ENCODE measurements around the gene CYP4F3. TPM values are rescaled to one million over a fixed set of nuclear protein-coding genes. Genes with fewer than 3 reads are reported as not detected.

CYP4F3 gene
- total RNA-seq, 1 donor from 2014 or later: 0.56 TPM

GRCh38 chr19:15683411-15683810 is 42.7 kb downstream of the CYP4F3 start:
- no peak for TF ChIP-seq CTCF (conservative IDR thresholded peaks at IDR 0.05)

GRCh38 chr19:15684828-15685227 is 44.1 kb downstream of the CYP4F3 start:
- DNase-seq (ENCODE audit: extremely low spot score, unreplicated experiment): no peak
- H3K36me3 Mint-ChIP-seq: peaks cover 5% of the 10 kb centered on the region
- no peak for TF ChIP-seq CTCF (conservative IDR thresholded peaks at IDR 0.05)

More at GRCh38 chr19:15683411-15683810, 42.7 kb downstream of the CYP4F3 start:
- H3K4me1 Mint-ChIP-seq (ENCODE audit: unreplicated experiment): no peaks in the 10 kb centered on the region
- H3K27me3 Mint-ChIP-seq: no peaks in the 10 kb centered on the region
- H3K27ac Mint-ChIP-seq: no peak overlapping the region
- H3K9me3 Mint-ChIP-seq: peaks cover 5% of the 10 kb centered on the region
- no peak overlapping the region for H3K4me3 Mint-ChIP-seq
- DNase-seq (ENCODE audit: extremely low spot score, unreplicated experiment): no peak
- H3K36me3 Mint-ChIP-seq: peaks cover 5% of the 10 kb centered on the region

GRCh38 chr19:15696654-15697194 is 56.0 kb downstream of the CYP4F3 start:
- no peak for DNase-seq (ENCODE audit: extremely low spot score, unreplicated experiment)
- Mint-ChIP-seq H3K9me3 (no peaks in the 10 kb centered on the region), H3K4me1 (ENCODE audit: unreplicated experiment) (no peaks in the 10 kb centered on the region), H3K36me3 (no peaks in the 10 kb centered on the region), H3K27ac (no peak overlapping the region), H3K27me3 (no peaks in the 10 kb centered on the region), H3K4me3 (no peak overlapping the region)
- TF ChIP-seq CTCF (conservative IDR thresholded peaks at IDR 0.05): no peak

More at GRCh38 chr19:15684828-15685227, 44.1 kb downstream of the CYP4F3 start:
- Mint-ChIP-seq H3K9me3 (no peaks in the 10 kb centered on the region), H3K27ac (no peak overlapping the region), H3K4me3 (no peak overlapping the region), H3K4me1 (ENCODE audit: unreplicated experiment) (no peaks in the 10 kb centered on the region), H3K27me3 (no peaks in the 10 kb centered on the region)

GRCh38 chr19:15701757-15702533 is 61.2 kb downstream of the CYP4F3 start:
- Mint-ChIP-seq H3K27ac (no peak overlapping the region), H3K4me3 (no peak overlapping the region), H3K27me3 (no peaks in the 10 kb centered on the region), H3K36me3 (no peaks in the 10 kb centered on the region), H3K4me1 (ENCODE audit: unreplicated experiment) (no peaks in the 10 kb centered on the region), H3K9me3 (no peaks in the 10 kb centered on the region)
- TF ChIP-seq CTCF (conservative IDR thresholded peaks at IDR 0.05): no peak
- no peak for DNase-seq (ENCODE audit: extremely low spot score, unreplicated experiment)

GRCh38 chr19:15702534-15702930 is 61.8 kb downstream of the CYP4F3 start:
- Mint-ChIP-seq H3K27me3 (no peaks in the 10 kb centered on the region), H3K27ac (no peak overlapping the region), H3K36me3 (no peaks in the 10 kb centered on the region), H3K4me3 (no peak overlapping the region), H3K4me1 (ENCODE audit: unreplicated experiment) (no peaks in the 10 kb centered on the region), H3K9me3 (no peaks in the 10 kb centered on the region)
- TF ChIP-seq CTCF (conservative IDR thresholded peaks at IDR 0.05): no peak
- no peak for DNase-seq (ENCODE audit: extremely low spot score, unreplicated experiment)

Other genes with a start within 250 kb of the CYP4F3 start
- 104 and 166 TPM in 2 replicates for gene AKAP8L, start 221.9 kb upstream of the CYP4F3 start, total RNA-seq (ENCODE audit: low replicate concordance)
- gene WIZ, start 190.9 kb upstream of the CYP4F3 start, total RNA-seq (ENCODE audit: low replicate concordance): 37.3 and 45.8 TPM in 2 replicates
- gene RASAL3, start 176.4 kb upstream of the CYP4F3 start, total RNA-seq (ENCODE audit: low replicate concordance): not detected in 2 replicates
- not detected in 2 replicates for gene PGLYRP2, start 161.4 kb upstream of the CYP4F3 start, total RNA-seq (ENCODE audit: low replicate concordance)
- gene CYP4F22, start 132.4 kb upstream of the CYP4F3 start, total RNA-seq (ENCODE audit: low replicate concordance): not detected in 2 replicates
- not detected in 2 replicates for gene CYP4F8, start 25.7 kb upstream of the CYP4F3 start, total RNA-seq (ENCODE audit: low replicate concordance)
- 0.52 and 1.2 TPM in 2 replicates for gene CYP4F12, start 32.2 kb downstream of the CYP4F3 start, total RNA-seq (ENCODE audit: low replicate concordance)
- gene OR10H2, start 87.1 kb downstream of the CYP4F3 start, total RNA-seq (ENCODE audit: low replicate concordance): not detected in 2 replicates
- gene OR10H3, start 97.1 kb downstream of the CYP4F3 start, total RNA-seq (ENCODE audit: low replicate concordance): not detected in 2 replicates
- gene OR10H5, start 146.8 kb downstream of the CYP4F3 start, total RNA-seq (ENCODE audit: low replicate concordance): not detected in 2 replicates
- not detected in 2 replicates for gene OR10H1, start 174.8 kb downstream of the CYP4F3 start, total RNA-seq (ENCODE audit: low replicate concordance)

Measured in type B pancreatic cell (in vitro differentiated cells).